DOHH2 (cell line): ENCODE measurements around the gene PKP4.

Experiments
- H3F3A ChIP-seq: fragments of 200-600 bp; sonication (generic), shearing (Covaris generic); 2 replicates; pipeline ENCODE4 v1.6.0; 2016; ENCODE audit warnings: antibody characterized with exemption, mild to moderate bottlenecking; ENCODE audit not compliant: control insufficient read depth, insufficient read depth
- H3K27ac ChIP-seq: fragments of 200-600 bp; sonication (generic); 2 replicates; pipeline ENCODE4 v1.5.1; 2014; ENCODE audit warnings: low read depth, mild to moderate bottlenecking, low read length, moderate library complexity
- H3K27me3 ChIP-seq: fragments of 200-600 bp; sonication (generic); 2 replicates; pipeline ENCODE4 v1.6.1; 2014; ENCODE audit warnings: mild to moderate bottlenecking, low read length, mixed read lengths; ENCODE audit not compliant: control insufficient read depth
- H3K36me3 ChIP-seq: fragments of 200-600 bp; sonication (generic); 2 replicates; pipeline ENCODE4 v1.6.1; 2014; ENCODE audit warnings: mild to moderate bottlenecking, low read length, moderate library complexity, mixed read lengths; ENCODE audit not compliant: control insufficient read depth
- H3K4me1 ChIP-seq: fragments of 200-600 bp; sonication (generic); 2 replicates; pipeline ENCODE4 v1.6.1; 2014; ENCODE audit warnings: mild to moderate bottlenecking, low read length, mixed read lengths; ENCODE audit not compliant: control insufficient read depth
- H3K4me2 ChIP-seq: fragments of 200-600 bp; sonication (generic); 2 replicates; pipeline ENCODE4 v1.6.0; 2014; ENCODE audit warnings: mild to moderate bottlenecking, low read length, moderate library complexity
- H3K4me3 ChIP-seq: fragments of 200-600 bp; sonication (generic); 2 replicates; pipeline ENCODE4 v1.5.1; 2014; ENCODE audit warnings: mild to moderate bottlenecking, low read length, mixed read lengths
- H3K79me2 ChIP-seq: fragments of 200-600 bp; sonication (generic); 2 replicates; pipeline ENCODE4 v1.6.1; 2014; ENCODE audit warnings: mild to moderate bottlenecking, low read length, mixed read lengths; ENCODE audit not compliant: control insufficient read depth
- H3K9me2 ChIP-seq: fragments of 200-600 bp; sonication (generic); replicated peaks from 2 replicates; pipeline ENCODE4 v1.6.1; 2014; ENCODE audit warnings: mild to moderate bottlenecking, low read length, mixed read lengths; ENCODE audit not compliant: control insufficient read depth
- H3K9me3 ChIP-seq: fragments of 200-600 bp; sonication (generic); 2 replicates; pipeline ENCODE4 v1.6.1; 2014; ENCODE audit warnings: antibody characterized with exemption, low read length, mixed read lengths; ENCODE audit not compliant: control insufficient read depth, insufficient read depth
- H4K20me1 ChIP-seq: fragments of 200-600 bp; sonication (generic); 2 replicates; pipeline ENCODE4 v1.6.0; 2014; ENCODE audit warnings: low read depth, mild to moderate bottlenecking, antibody characterized with exemption, low read length, moderate library complexity; ENCODE audit not compliant: control insufficient read depth, insufficient read depth
- EZH2phosphoT487 ChIP-seq: fragments of 200-600 bp; sonication (generic); IDR thresholded peaks from 2 replicates; pipeline ENCODE4 v1.6.1; 2017; ENCODE audit warnings: borderline replicate concordance, mild to moderate bottlenecking, antibody characterized with exemption, low read length, moderate library complexity, mixed read lengths
- TF ChIP-seq, protein P1 (sequence below): fragments of 200-600 bp; sonication (generic); IDR thresholded peaks from one replicate; pipeline ENCODE4 v1.5.1; 2014; ENCODE audit warnings: antibody characterized with exemption, mild to moderate bottlenecking, low read depth, low read length; ENCODE audit not compliant: poor library complexity, severe bottlenecking

PKP4 gene

DNA sequence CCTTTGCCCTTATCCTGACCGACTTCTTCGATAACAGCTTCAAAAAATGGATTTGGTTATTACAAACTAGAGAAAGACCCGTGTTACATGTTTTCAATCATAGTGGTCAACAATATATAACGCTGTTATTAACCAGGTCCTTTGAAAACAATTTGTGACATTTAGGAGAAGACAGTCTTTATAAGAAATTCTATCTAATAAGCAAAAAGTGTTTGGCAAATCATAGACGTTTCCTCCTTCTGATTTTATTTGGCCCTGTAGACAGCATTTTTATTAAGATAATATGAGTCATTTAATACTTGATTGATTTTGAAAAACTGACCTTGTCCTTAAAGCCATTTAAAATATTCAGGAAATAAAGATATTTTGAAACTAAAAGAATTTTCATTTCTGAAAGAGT is 177.9 kb downstream of the PKP4 start:
- Histone ChIP-seq H4K20me1 (no peaks in the 10 kb centered on the region), H3K9me3 (no peaks in the 10 kb centered on the region), H3K4me2 (no peak overlapping the region), H3K27me3 (no peaks in the 10 kb centered on the region), H3K27ac (no peak overlapping the region), H3K79me2 (no peaks in the 10 kb centered on the region), H3F3A (no peaks in the 10 kb centered on the region), H3K4me3 (no peak overlapping the region), H3K36me3 (peaks cover 32% of the 10 kb centered on the region), H3K4me1 (peaks cover 7% of the 10 kb centered on the region), H3K9me2 (no peaks in the 10 kb centered on the region)
- TF ChIP-seq, protein P1, sequence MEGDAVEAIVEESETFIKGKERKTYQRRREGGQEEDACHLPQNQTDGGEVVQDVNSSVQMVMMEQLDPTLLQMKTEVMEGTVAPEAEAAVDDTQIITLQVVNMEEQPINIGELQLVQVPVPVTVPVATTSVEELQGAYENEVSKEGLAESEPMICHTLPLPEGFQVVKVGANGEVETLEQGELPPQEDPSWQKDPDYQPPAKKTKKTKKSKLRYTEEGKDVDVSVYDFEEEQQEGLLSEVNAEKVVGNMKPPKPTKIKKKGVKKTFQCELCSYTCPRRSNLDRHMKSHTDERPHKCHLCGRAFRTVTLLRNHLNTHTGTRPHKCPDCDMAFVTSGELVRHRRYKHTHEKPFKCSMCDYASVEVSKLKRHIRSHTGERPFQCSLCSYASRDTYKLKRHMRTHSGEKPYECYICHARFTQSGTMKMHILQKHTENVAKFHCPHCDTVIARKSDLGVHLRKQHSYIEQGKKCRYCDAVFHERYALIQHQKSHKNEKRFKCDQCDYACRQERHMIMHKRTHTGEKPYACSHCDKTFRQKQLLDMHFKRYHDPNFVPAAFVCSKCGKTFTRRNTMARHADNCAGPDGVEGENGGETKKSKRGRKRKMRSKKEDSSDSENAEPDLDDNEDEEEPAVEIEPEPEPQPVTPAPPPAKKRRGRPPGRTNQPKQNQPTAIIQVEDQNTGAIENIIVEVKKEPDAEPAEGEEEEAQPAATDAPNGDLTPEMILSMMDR = no peak
- no peak for TF ChIP-seq EZH2phosphoT487

DNA sequence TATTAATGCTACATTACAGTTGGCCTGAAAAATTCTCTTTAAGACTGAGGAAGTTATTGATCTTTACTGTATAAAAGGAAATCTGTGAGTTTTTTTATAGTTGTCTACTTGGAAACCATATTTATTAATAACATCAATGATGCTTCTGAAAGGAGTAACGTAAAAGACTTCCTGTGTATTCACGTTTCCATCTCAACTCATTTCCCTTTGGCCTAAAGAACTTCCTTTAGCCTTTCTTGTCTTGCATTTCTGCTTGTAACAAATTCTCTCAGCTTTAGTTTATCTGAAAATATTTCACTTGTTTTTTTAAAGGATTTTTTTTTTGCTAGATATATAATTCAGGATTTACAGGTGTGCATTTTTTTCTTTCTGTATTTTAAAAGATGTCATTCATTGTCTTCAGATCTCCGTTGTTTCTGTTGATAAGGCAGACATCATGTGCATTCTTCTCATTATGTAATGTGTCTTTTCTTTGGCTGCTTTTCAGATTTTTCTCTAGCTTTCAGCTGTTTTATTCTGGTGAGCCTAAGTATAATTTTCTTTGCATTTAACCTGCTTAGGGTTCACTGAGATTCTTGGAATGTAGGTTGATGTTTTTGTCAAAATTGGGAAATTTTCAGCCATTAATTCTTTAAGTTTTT is 179.3 kb downstream of the PKP4 start:
- Histone ChIP-seq H3K27ac (no peak overlapping the region), H3K9me3 (no peaks in the 10 kb centered on the region), H3K9me2 (no peaks in the 10 kb centered on the region), H3K4me2 (no peak overlapping the region), H4K20me1 (no peaks in the 10 kb centered on the region), H3K79me2 (no peaks in the 10 kb centered on the region), H3K4me3 (no peak overlapping the region), H3K4me1 (peaks cover 14% of the 10 kb centered on the region), H3K27me3 (no peaks in the 10 kb centered on the region), H3F3A (no peaks in the 10 kb centered on the region), H3K36me3 (peaks cover 32% of the 10 kb centered on the region)
- TF ChIP-seq, protein P1 = no peak
- TF ChIP-seq EZH2phosphoT487 = no peak

DNA sequence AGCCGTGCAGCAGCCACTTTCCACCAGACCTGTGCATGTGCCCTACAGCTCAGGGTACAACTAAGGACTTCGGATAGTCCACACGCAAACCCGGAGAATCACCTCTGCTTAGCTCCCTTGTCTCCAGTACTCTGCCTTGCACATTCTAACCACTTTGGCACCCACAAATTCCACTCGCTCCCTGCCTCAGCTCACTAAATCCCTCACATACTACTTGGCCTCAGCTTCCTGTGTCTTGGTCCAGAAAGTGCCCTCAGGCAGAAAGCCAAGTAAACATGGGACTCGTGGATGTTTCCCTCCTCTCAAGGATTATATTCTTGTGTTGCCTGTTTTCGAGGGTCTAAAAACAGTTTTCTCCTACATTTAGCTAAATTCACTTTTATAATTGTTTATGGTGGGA is 180.6 kb downstream of the PKP4 start:
- no peak for TF ChIP-seq EZH2phosphoT487
- TF ChIP-seq, protein P1 = no peak
- peaks cover 23% of the 10 kb centered on the region for H3K36me3 ChIP-seq

More for the DNA sequence above, 180.6 kb downstream of the PKP4 start:
- H3K4me3 ChIP-seq = no peak overlapping the region
- no peaks in the 10 kb centered on the region for H3K79me2 ChIP-seq
- H3K27me3 ChIP-seq = no peaks in the 10 kb centered on the region
- no peaks in the 10 kb centered on the region for H4K20me1 ChIP-seq
- H3K4me2 ChIP-seq = no peak overlapping the region
- H3F3A ChIP-seq = no peaks in the 10 kb centered on the region
- no peaks in the 10 kb centered on the region for H3K9me2 ChIP-seq
- H3K9me3 ChIP-seq = no peaks in the 10 kb centered on the region
- H3K27ac ChIP-seq = no peak overlapping the region
- peaks cover 14% of the 10 kb centered on the region for H3K4me1 ChIP-seq
